Gastroesophageal sphincter (tissue), 4 donors: ENCODE results near the gene AVP. TPM values are rescaled to one million over a fixed set of nuclear protein-coding genes. Genes with fewer than 3 reads are reported as not detected.
"Not testable (repeated sequence)": the region's sequence is repeated elsewhere in the genome, so short reads cannot be mapped to it uniquely, and the experiment has no call there.

Source experiments
- ATAC-seq: fragments of 150-250 bp; one replicate; pipeline ENCODE4 v1.9.1; 2016; ENCODE audit warnings: mild to moderate bottlenecking, moderate library complexity
- H3K27ac ChIP-seq, 4 donors: fragments of 200-600 bp; sonication (generic) in 3 of 4; 1 replicate in 3 of 4; 2 replicates in 1 of 4; pipeline ENCODE4 v1.5.1; 2016 to 2019
- H3K27me3 ChIP-seq: fragments of 200-600 bp; sonication (generic); one replicate; pipeline ENCODE4 v1.5.1; 2019
- H3K36me3 ChIP-seq, 2 donors: fragments of 200-600 bp; sonication (generic); one replicate each; pipeline ENCODE4 v1.5.1; 2019; ENCODE audit warnings: control low read depth in 1 of 2
- H3K4me1 ChIP-seq, 3 donors: fragments of 200-600 bp; sonication (generic); 1 replicate in 2 of 3; 2 replicates in 1 of 3; pipeline ENCODE4 v1.5.1; 2016 to 2019; ENCODE audit warnings: control low read depth in 2 of 3
- H3K4me3 ChIP-seq, 2 donors: fragments of 200-600 bp; sonication (generic); one replicate each; pipeline ENCODE4 v1.5.1; 2019; ENCODE audit warnings: mild to moderate bottlenecking in 1 of 2, moderate library complexity in 1 of 2
- H3K9me3 ChIP-seq, 3 donors: fragments of 200-600 bp; sonication (generic); one replicate each; pipeline ENCODE4 v1.5.1; 2017 to 2019; ENCODE audit warnings: control low read depth in 2 of 3
- CTCF ChIP-seq, 4 experiments: fragments of 200-600 bp in 2 of 4; fragments of 450-650 bp in 2 of 4; sonication (generic) in 1 of 4; IDR thresholded peaks; one replicate each; pipeline ENCODE4 v1.5.1; 2017 to 2019; ENCODE audit warnings: antibody characterized with exemption in 4 of 4, mild to moderate bottlenecking in 2 of 4, moderate library complexity in 2 of 4
- EP300 ChIP-seq: sonication (generic); formaldehyde crosslinking; IDR thresholded peaks from one replicate; pipeline ENCODE4 v1.6.1; 2017; ENCODE audit warnings: antibody characterized with exemption, mild to moderate bottlenecking
- POLR2A ChIP-seq, 2 donors: fragments of 450-650 bp; IDR thresholded peaks; one replicate each; pipeline ENCODE4 v1.6.1; 2017; ENCODE audit warnings: antibody characterized with exemption in 2 of 2, mild to moderate bottlenecking in 2 of 2, moderate library complexity in 1 of 2
- POLR2AphosphoS5 ChIP-seq: sonication (generic); formaldehyde crosslinking; IDR thresholded peaks from one replicate; pipeline ENCODE4 v1.6.1; 2017; ENCODE audit warnings: antibody characterized with exemption
- WGBS, 2 donors: methylation state at CpG; one replicate each; pipeline ENCODE4 v1.1.5; 2018; ENCODE audit warnings: low coverage in 1 of 2; 5-methylcytosine and 5-hydroxymethylcytosine counted together
- total RNA-seq, 4 donors: library from RNA; depleted of rRNA; stranded (reverse); fragments of >200 nt; gene quantifications; one replicate each; pipeline ENCODE4 v1.1.0, GENCODE V29; 2016

AVP gene
- total RNA-seq, 4 donors from 2014 or later, result not detected

DNA sequence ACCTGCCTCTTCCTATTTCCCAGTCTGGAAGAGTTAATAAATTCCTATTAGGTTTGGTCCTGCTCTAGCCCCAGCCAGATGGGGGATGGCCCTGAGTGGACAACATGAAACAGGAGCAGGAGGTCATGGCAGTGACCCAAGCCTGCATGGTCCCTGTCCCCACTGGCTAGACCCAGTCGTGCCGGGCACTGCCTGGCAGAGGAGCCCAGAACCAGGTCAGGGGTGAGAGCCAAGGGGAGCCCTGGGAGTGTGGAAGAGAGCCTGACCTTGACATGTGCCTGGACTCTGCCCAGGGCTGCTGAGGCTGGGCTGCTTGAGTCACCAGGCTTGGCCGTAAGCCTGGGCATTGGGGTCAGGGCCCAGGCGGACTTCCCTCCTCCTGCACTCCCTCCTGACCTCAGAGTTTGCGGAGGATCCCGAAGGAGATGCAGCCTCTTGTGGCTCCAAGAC lies 3.6 kb downstream of the AVP start:
- no peak overlapping the region for H3K27ac ChIP-seq
- H3K36me3 ChIP-seq, result no peaks in the 10 kb centered on the region
- peaks cover 0 to 31% (median 8%) of the 10 kb centered on the region in 3 donors for H3K4me1 ChIP-seq
- ATAC-seq, result peak; percentile 58
- TF ChIP-seq POLR2AphosphoS5 (no peak), POLR2A (IDR thresholded peaks at IDR 0.05) (no peak), CTCF (IDR thresholded peaks at IDR 0.05) (no peak), EP300 (no peak)
- no peak overlapping the region for H3K4me3 ChIP-seq
- no peaks in the 10 kb centered on the region for H3K9me3 ChIP-seq
- H3K27me3 ChIP-seq, result peaks cover 74% of the 10 kb centered on the region
- WGBS, 2 donors, result no CpG with 5 or more reads among the region's 6 CpGs

DNA sequence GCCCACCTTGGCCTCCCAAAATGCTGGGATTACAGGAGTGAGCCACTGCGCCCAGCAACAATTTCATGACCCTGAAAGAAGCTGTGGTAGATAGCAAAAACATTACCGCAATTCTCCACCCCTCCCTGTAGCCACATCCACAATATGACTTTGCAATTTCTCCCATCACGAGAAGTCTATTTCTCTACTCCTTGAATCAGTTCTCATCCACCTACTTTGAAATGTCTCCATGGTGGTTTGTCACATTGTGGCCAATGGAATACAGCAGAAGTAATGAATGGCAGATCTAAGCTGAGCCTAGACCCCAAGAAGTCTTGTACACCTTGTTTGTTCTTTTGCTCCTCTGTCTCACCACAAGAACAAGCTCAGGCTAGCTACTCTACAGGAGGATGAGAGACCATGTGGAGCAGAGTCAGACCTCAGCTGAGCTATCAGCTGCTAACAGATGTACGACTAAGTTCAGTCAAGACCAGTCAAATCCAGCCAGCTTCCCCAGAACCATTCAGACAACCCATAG lies 6.8 kb downstream of the AVP start:
- Histone ChIP-seq H3K9me3 (no peaks in the 10 kb centered on the region), H3K4me1 (peaks cover 0 to 22% (median 4%) of the 10 kb centered on the region in 3 donors), H3K27me3 (peaks cover 59% of the 10 kb centered on the region), H3K36me3 (no peaks in the 10 kb centered on the region), H3K4me3 (no peak overlapping the region), H3K27ac (no peak overlapping the region)
- WGBS, 2 donors, result 83% methylated on average over 4 of the region's 4 CpGs; no CpG with 5 or more reads in 1 of the 2 donors
- no peak for TF ChIP-seq EP300
- no peak for TF ChIP-seq CTCF (IDR thresholded peaks at IDR 0.05)
- TF ChIP-seq POLR2A (IDR thresholded peaks at IDR 0.05), result no peak
- no peak for TF ChIP-seq POLR2AphosphoS5
- no peak for ATAC-seq

GRCh38 chr20:3075315-3075714 lies 9.2 kb downstream of the AVP start:
- WGBS, 2 donors, result 72% methylated on average over 6 of the region's 6 CpGs; no CpG with 5 or more reads in 1 of the 2 donors
- H3K9me3 ChIP-seq, result not testable (repeated sequence)
- peaks cover 59% of the 10 kb centered on the region for H3K27me3 ChIP-seq

DNA sequence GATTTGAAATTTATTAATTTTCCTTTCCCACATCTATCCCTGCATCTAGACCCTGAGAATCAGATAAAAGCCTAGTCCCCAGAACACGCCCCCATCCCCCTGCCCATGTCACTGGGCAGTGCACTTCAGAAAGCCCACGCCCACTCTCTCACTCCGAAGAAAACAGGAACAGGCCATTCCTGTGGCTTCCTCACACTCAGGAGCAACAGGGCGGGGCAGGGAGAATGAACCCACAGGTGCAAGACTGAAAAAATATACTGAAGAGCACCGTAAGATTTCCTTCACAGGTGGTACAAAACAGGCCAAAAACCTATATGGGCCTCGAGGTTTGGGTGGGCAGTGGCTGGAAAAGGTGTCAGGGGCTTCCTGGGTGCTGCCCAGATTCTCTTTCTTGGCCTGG lies 9.7 kb downstream of the AVP start:
- no peaks in the 10 kb centered on the region for H3K9me3 ChIP-seq
- H3K36me3 ChIP-seq, result no peaks in the 10 kb centered on the region
- no peak for TF ChIP-seq POLR2AphosphoS5
- TF ChIP-seq POLR2A (IDR thresholded peaks at IDR 0.05), result no peak
- TF ChIP-seq EP300, result no peak
- TF ChIP-seq CTCF (IDR thresholded peaks at IDR 0.05), result no peak
- no peak for ATAC-seq
- 82 to 88% methylated on average over 2 to 4 of the region's 6 CpGs for WGBS, 2 donors
- peaks cover 0 to 16% (median 6%) of the 10 kb centered on the region in 3 donors for H3K4me1 ChIP-seq
- H3K27me3 ChIP-seq, result peaks cover 59% of the 10 kb centered on the region
- no peak overlapping the region for H3K4me3 ChIP-seq
- no peak overlapping the region for H3K27ac ChIP-seq

More at GRCh38 chr20:3075315-3075714, 9.2 kb downstream of the AVP start:
- H3K4me1 ChIP-seq, result peaks cover 0 to 16% (median 6%) of the 10 kb centered on the region in 3 donors
- H3K27ac ChIP-seq, H3K36me3 ChIP-seq, ATAC-seq, H3K4me3 ChIP-seq: not testable (repeated sequence)

- H3K27me3 ChIP-seq, result peaks cover 64% of the 10 kb centered on the region
- not testable (repeated sequence) for H3K9me3 ChIP-seq, H3K27ac ChIP-seq, H3K36me3 ChIP-seq, H3K4me3 ChIP-seq, ATAC-seq
- peaks cover 0 to 16% (median 6%) of the 10 kb centered on the region in 3 donors for H3K4me1 ChIP-seq
- WGBS, 2 donors, result 67 to 91% methylated on average over 1 to 6 of the region's 8 CpGs
These were observed 11.3 kb downstream of the AVP start for GRCh38 chr20:3073251-3073643.

DNA sequence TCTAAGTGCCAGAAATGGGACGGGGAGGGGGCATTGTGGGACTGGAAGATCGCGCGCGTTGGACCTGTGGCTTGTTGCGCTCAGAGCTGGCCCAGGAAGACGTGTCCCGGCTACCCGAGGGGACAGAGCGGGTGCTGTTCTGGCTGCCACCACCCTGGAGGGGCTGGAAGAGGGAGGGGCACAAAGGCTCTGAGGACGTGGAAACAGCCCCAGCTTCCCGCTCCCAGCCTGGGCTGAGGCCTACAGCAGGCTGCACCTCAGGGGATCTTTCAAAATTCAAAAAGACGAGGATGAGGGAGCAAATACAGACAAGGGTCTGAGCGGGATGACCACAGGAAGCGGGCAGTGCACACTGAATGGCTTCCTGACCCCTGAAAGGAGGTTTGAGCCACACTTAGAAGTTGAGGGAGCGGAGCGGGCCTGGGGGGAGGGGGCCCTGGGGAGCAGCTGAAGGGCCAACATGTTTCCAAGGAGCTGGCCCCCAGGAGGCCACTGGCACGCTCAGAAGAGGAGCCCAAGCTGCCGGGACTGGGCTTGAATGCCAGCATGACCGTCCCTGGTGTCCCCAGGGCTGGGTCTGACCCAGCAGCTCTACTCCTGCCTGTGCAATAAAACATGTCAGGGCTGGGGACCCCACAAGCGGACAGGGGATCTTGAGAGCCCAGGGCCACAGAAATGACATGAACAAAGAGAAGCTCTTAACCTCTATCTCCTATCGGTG lies 11.8 kb downstream of the AVP start:
- Histone ChIP-seq H3K9me3 (no peaks in the 10 kb centered on the region), H3K4me1 (peaks cover 0 to 16% (median 6%) of the 10 kb centered on the region in 3 donors), H3K27me3 (peaks cover 64% of the 10 kb centered on the region), H3K36me3 (no peaks in the 10 kb centered on the region), H3K27ac (no peak overlapping the region), H3K4me3 (peak overlapping the region in 1 of 2 donors; percentile 58)
- ATAC-seq, result no peak
- TF ChIP-seq CTCF (IDR thresholded peaks at IDR 0.05) (no peak), EP300 (no peak), POLR2AphosphoS5 (no peak), POLR2A (IDR thresholded peaks at IDR 0.05) (no peak)
- WGBS, 2 donors, result 57 to 60% methylated on average over 1 to 9 of the region's 22 CpGs
